Large intestine (tissue), 3 donors: ENCODE measurements around the gene SOCS4. TPM values are rescaled to one million over a fixed set of nuclear protein-coding genes. Genes with fewer than 3 reads are reported as not detected.
"Not testable (repeated sequence)": the region's sequence is repeated elsewhere in the genome, so short reads cannot be mapped to it uniquely, and the experiment has no call there.

Experiments
- DNase-seq, 2 donors: peaks; one replicate each; pipeline versions ENCODE4 v3.0.0 to v3.0.0-alpha.2; 2013
- H3K27ac ChIP-seq: one replicate; pipeline ENCODE4 v1.5.1; 2013; ENCODE audit warnings: low read length
- H3K27me3 ChIP-seq: 2 replicates; pipeline ENCODE4 v1.6.1; 2013; ENCODE audit warnings: low read length; ENCODE audit not compliant: control insufficient read depth, insufficient read depth
- H3K36me3 ChIP-seq: 2 replicates; pipeline ENCODE4 v1.6.1; 2013; ENCODE audit warnings: low read length; ENCODE audit not compliant: control insufficient read depth, insufficient read depth
- H3K4me1 ChIP-seq: one replicate; pipeline ENCODE4 v1.6.1; 2013; ENCODE audit warnings: low read length; ENCODE audit not compliant: control insufficient read depth, insufficient read depth
- H3K4me3 ChIP-seq: one replicate; pipeline ENCODE4 v1.5.1; 2013; ENCODE audit warnings: low read length
- H3K9me3 ChIP-seq: one replicate; pipeline ENCODE4 v1.6.1; 2013; ENCODE audit warnings: mild to moderate bottlenecking, low read depth, low read length, moderate library complexity; ENCODE audit not compliant: control insufficient read depth
- WGBS: methylation state at CpG from one replicate; pipeline ENCODE4 v1.1.5; 2013; ENCODE audit warnings: low lambda C conversion rate; ENCODE audit not compliant: insufficient coverage; 5-methylcytosine and 5-hydroxymethylcytosine counted together
- polyA plus RNA-seq: library from polyadenylated mRNA; unstranded; fragments of 120-200 nt; gene quantifications from one replicate; pipeline ENCODE4 v1.2.1, GENCODE V29; 2013

Gene SOCS4
- polyA plus RNA-seq, 1 donor = 12.0 TPM

- peak overlapping the region; percentile 95 for H3K4me3 ChIP-seq
Observed at GRCh38 chr14:55025948-55026347, 1.1 kb upstream of the SOCS4 start.

GRCh38 chr14:55026441-55026792 lies 619 bp upstream of the SOCS4 start:
- 13% methylated on average over 4 of the region's 9 CpGs for WGBS
- Histone ChIP-seq H3K27me3 (no peaks in the 10 kb centered on the region), H3K36me3 (no peaks in the 10 kb centered on the region), H3K4me1 (peaks cover 4% of the 10 kb centered on the region), H3K27ac (peak overlapping the region; percentile 66), H3K4me3 (peak overlapping the region; percentile 95), H3K9me3 (no peaks in the 10 kb centered on the region)
- DNase-seq = no peak

More at GRCh38 chr14:55025948-55026347, 1.1 kb upstream of the SOCS4 start:
- WGBS = 7% methylated on average over 5 of the region's 7 CpGs
- no peaks in the 10 kb centered on the region for H3K9me3 ChIP-seq
- no peaks in the 10 kb centered on the region for H3K36me3 ChIP-seq
- peaks cover 4% of the 10 kb centered on the region for H3K4me1 ChIP-seq
- H3K27me3 ChIP-seq = no peaks in the 10 kb centered on the region
- DNase-seq = no peak
- H3K27ac ChIP-seq = no peak overlapping the region

GRCh38 chr14:55028066-55028465 lies 1.0 kb downstream of the SOCS4 start:
- Histone ChIP-seq H3K27ac (no peak overlapping the region), H3K4me3 (peak overlapping the region; percentile 95), H3K27me3 (no peaks in the 10 kb centered on the region), H3K9me3 (no peaks in the 10 kb centered on the region), H3K36me3 (no peaks in the 10 kb centered on the region), H3K4me1 (peaks cover 4% of the 10 kb centered on the region)
- no peak for DNase-seq
- WGBS = 0% methylated on average over 2 of the region's 8 CpGs

- DNase-seq = no peak
- Histone ChIP-seq H3K27ac (no peak overlapping the region), H3K36me3 (no peaks in the 10 kb centered on the region), H3K9me3 (no peaks in the 10 kb centered on the region), H3K27me3 (no peaks in the 10 kb centered on the region), H3K4me3 (no peak overlapping the region), H3K4me1 (peaks cover 4% of the 10 kb centered on the region)
- 100% methylated on average over 1 of the region's 4 CpGs for WGBS
Observed at GRCh38 chr14:55028476-55028875, 1.4 kb downstream of the SOCS4 start.

GRCh38 chr14:55031190-55031589 lies 4.2 kb downstream of the SOCS4 start:
- WGBS = 40% methylated on average over 1 of the region's 2 CpGs
- DNase-seq = no peak
- no peaks in the 10 kb centered on the region for H3K9me3 ChIP-seq

GRCh38 chr14:55037995-55038394 lies 11.0 kb downstream of the SOCS4 start:
- H3K36me3 ChIP-seq = peaks cover 11% of the 10 kb centered on the region
- not testable (repeated sequence) for DNase-seq, H3K4me1 ChIP-seq, H3K4me3 ChIP-seq, H3K9me3 ChIP-seq, H3K27ac ChIP-seq, H3K27me3 ChIP-seq

More at GRCh38 chr14:55031190-55031589, 4.2 kb downstream of the SOCS4 start:
- Histone ChIP-seq H3K4me1 (peaks cover 1% of the 10 kb centered on the region), H3K4me3 (no peak overlapping the region), H3K36me3 (peaks cover 6% of the 10 kb centered on the region), H3K27ac (no peak overlapping the region), H3K27me3 (no peaks in the 10 kb centered on the region)

- DNase-seq = no peak
- no peaks in the 10 kb centered on the region for H3K9me3 ChIP-seq
- no peak overlapping the region for H3K4me3 ChIP-seq
- H3K27ac ChIP-seq = no peak overlapping the region
- H3K27me3 ChIP-seq = no peaks in the 10 kb centered on the region
- H3K4me1 ChIP-seq = no peaks in the 10 kb centered on the region
- H3K36me3 ChIP-seq = peaks cover 18% of the 10 kb centered on the region
Observed at GRCh38 chr14:55038708-55039107, 11.7 kb downstream of the SOCS4 start.

- no peaks in the 10 kb centered on the region for H3K27me3 ChIP-seq
- H3K4me1 ChIP-seq = no peaks in the 10 kb centered on the region
- DNase-seq = no peak
- no peak overlapping the region for H3K4me3 ChIP-seq
- WGBS = no CpG with 5 or more reads among the region's 5 CpGs
- no peaks in the 10 kb centered on the region for H3K9me3 ChIP-seq
- peaks cover 13% of the 10 kb centered on the region for H3K36me3 ChIP-seq
- no peak overlapping the region for H3K27ac ChIP-seq
Observed at GRCh38 chr14:55043528-55043927, 16.5 kb downstream of the SOCS4 start.

GRCh38 chr14:55045087-55045486 lies 18.1 kb downstream of the SOCS4 start:
- no peak overlapping the region for H3K27ac ChIP-seq
- DNase-seq = no peak
- H3K27me3 ChIP-seq = no peaks in the 10 kb centered on the region
- no peaks in the 10 kb centered on the region for H3K4me1 ChIP-seq
- no peak overlapping the region for H3K4me3 ChIP-seq
- H3K9me3 ChIP-seq = no peaks in the 10 kb centered on the region
- H3K36me3 ChIP-seq = peaks cover 13% of the 10 kb centered on the region

- H3K9me3 ChIP-seq = no peaks in the 10 kb centered on the region
- H3K4me1 ChIP-seq = peaks cover 5% of the 10 kb centered on the region
- H3K27ac ChIP-seq = no peak overlapping the region
- DNase-seq = no peak
- H3K36me3 ChIP-seq = peaks cover 13% of the 10 kb centered on the region
- 100% methylated on average over 1 of the region's 5 CpGs for whole genome bisulfite sequencing
- H3K27me3 ChIP-seq = no peaks in the 10 kb centered on the region
- H3K4me3 ChIP-seq = no peak overlapping the region
Observed at GRCh38 chr14:55047301-55048053, 20.4 kb downstream of the SOCS4 start.

- Histone ChIP-seq H3K4me1 (peaks cover 5% of the 10 kb centered on the region), H3K4me3 (no peak overlapping the region), H3K27me3 (no peaks in the 10 kb centered on the region), H3K9me3 (no peaks in the 10 kb centered on the region), H3K36me3 (peaks cover 2% of the 10 kb centered on the region), H3K27ac (no peak overlapping the region)
- no peak for DNase-seq
- 42% methylated on average over 2 of the region's 2 CpGs for WGBS
Observed at GRCh38 chr14:55048900-55049436, 21.9 kb downstream of the SOCS4 start.
